GM12891 (cell line): ENCODE data around the gene MTFR1L.

Experiments used
- PAX5 ChIP-seq: IDR thresholded peaks from 2 replicates; pipeline ENCODE4 v1.6.1; 2011; ENCODE audit warnings: low read length, moderate library complexity, mild to moderate bottlenecking; ENCODE audit not compliant: insufficient read depth, severe bottlenecking
- POLR2A ChIP-seq: IDR thresholded peaks from 2 replicates; pipeline ENCODE4 v1.6.1; 2011; ENCODE audit warnings: low read depth, low read length, control low read depth
- POLR2AphosphoS5 ChIP-seq: IDR thresholded peaks from 2 replicates; pipeline ENCODE4 v1.6.1; 2011; ENCODE audit warnings: low read depth, low read length, control low read depth
- TAF1 ChIP-seq: IDR thresholded peaks from 2 replicates; pipeline ENCODE4 v1.6.1; 2011; ENCODE audit warnings: low read depth, low read length, control low read depth

GRCh38 chr1:25874635-25875153, 54.9 kb downstream of the MTFR1L start:
- TF ChIP-seq POLR2A (no peak), POLR2AphosphoS5 (no peak), TAF1 (no peak), PAX5 (no peak)
